T follicular helper cell (primary cell): ENCODE results near the gene EIF5A.

Experiments used
- DNase-seq: peaks from one replicate; pipeline ENCODE4 v3.0.0-alpha.2; 2020; ENCODE audit warnings: low read depth

Gene EIF5A

DNA sequence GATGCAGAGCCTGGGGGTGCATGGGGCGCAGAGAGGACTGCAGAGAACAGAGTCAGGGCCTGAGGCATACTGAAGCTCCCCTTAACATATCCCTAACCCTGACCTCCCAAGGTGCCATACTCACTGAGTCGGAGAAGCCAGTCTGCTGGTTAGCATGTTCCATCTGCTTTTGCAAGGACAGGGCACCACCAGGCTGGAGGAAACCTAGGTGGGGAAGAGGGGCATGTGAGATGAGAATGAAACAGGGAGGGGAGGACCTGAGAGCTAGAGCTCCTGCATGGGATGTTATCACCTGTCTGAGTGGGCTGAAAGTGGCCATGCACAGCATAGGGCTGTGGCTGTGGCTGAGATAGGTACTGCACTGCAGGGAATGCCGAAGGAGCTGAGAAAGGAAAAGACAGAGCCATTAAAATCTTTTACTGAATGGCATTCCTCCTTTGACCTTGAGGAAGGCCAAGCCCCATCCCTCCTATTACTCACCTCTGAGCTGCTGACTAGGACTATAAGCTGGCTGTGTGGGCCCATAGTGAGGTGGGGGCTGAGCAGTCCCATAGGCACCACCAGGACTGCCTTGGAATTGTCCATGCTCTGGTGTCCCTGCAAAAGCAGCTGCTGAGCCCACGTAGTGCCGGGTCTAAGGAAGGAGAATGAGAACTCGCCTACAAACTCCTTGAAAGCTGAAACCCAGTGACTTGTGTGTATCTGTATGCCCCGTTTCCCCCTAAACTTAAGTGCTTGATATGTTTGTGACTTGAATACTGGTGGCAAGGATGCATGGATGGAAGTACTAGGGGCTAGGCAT, 5.9 kb downstream of the EIF5A start:
- no peak for DNase-seq

DNA sequence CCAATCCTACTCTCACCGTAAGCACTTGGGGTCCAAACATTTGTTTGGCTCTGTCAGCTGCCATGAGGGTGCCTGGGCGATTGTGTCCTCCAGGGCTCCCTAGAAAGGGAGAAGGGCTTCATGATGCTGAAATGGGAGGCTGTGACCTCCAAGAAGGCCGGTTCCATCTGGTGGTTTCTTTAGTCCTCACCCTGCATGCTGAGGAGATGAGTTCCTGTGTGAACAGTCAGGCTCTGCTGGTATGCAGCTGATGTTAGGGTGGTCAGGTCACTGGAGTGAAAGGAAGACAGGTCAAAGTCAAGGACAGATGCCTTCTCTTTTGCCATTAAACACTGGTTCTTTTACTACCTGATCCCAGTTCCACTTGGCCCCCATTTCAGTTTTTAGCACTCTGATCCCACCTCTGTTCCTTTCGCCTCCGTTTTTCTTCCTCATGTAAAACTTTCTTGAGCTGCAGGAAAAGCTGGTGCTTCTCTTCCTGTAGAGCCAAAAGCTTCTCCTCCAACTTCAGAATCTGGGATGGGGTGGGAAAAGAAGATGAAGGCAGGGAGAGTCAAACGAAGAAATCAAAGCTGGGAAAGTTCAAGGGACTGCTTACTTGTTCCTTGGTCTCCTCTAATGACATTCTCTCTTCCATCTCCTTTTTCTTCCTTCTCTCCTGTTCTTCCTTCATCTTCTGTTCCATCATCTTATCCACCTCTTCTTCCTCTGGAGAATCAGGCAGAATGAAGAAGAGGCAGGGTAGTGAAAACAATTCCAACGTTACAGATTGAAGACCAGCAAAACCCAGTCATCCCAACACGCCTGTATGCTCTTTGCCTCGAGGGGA, 6.7 kb downstream of the EIF5A start:
- DNase-seq, result no peak

DNA sequence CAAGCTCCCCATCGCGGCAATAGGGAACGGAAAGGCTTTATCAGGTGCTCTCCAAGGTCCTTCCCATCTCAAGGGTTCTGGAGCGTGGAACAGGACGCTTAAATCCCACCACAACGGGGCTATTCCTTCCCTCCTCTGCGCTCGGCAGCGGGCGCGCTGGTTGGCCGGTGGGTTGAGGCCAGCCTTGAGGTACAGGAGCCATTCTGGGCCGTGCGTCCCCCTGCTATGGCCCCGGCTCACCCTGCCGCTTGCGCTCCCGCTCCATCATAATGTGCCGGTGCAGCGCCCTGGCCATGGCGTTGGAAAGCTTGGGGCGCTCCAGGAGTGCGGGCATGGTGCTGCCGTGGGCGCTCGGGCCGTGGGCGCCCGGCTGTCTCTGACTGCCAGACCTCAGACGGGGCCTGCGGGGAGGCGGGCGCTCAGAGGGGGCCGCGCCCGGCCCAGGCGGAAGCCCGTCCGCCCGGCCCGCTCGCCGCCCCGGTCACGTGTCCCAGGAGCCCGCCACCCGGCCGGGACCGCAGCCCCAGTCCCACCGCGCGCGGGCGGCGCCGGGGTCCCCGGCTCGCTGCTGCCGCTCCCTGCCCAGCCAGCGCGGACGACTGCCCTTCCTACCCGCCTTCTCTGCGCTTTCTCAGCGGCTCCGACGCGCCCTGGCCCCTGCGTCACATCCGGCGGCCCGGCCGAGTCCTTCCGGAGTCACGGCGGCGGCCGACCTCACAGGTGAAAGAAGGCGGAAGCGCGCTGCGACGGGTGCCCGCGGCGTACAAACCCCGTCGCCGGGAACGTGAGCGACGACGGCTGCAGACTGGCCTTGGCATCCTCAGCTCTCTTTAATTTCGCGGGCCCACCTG, 7.5 kb downstream of the EIF5A start, which contains the start of gene GPS2:
Gene GPS2, minus strand, starts transcription at position 642 of the 851 bp plus-strand sequence. Its CDS starts 308 bp downstream, at position 334.
- DNase-seq, result peak; percentile 90

DNA sequence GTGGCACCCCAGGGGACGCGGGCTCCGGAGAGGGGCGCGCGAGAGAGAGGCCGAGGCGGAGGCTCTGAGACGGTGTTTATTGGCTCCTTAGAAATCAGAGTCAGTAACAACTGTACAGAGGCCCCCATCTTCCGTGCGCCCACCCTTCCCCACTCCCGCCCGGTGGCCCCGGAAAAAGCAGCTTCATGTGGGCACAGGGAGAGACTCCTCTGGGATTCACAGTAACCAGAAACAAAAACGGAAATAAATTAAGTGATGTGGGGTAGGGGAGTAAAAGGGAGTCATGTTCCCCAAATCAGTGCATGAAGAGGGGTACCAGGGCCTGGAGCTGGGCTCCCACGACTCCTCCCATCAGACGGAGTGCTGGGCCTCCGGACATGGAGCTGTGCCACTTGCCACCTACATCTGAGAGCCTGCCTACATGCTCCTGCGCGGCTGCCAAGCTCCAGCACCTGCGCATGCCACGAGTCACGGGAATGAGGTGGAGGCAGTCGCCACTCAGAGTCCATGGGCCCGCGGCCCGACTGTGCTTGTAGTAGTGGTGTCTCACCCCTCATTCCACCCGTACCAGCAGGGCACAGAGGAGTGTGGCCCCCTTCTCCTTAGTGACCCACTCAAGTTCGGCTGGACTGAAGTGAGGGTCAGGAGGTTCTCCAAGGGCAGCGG, 8.3 kb downstream of the EIF5A start:
- DNase-seq, result no peak

DNA sequence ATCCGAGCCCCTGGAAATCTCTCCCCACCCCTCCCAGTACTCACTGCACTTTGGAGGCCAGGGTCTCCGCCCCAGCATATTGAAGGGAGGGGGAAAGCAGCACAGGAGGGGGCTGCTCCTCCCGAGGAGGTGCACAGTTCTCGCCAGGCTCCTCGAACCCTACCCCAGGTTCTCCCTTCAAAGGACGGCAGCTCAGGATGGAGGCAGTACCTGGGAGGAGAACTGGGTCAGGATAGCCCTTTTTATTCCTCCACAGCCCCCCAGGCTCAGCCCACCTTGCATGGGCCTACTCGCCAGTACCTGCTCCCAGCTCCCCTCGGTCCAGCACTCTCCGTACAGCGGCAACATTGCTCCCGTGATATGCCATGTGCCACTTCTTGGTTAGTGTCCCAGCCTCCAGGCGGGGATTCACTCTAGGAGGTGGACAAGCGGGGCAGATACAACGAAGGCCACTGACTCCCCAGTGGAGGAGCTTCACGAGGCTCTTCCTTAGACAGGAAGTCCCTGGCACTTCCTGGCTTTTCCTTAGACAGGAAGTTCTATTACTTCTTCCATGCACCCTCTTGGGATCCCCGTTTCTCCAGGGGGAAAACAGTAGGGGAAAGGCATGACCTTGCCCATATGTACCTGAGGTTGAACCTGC, 9.9 kb downstream of the EIF5A start:
- no peak for DNase-seq

DNA sequence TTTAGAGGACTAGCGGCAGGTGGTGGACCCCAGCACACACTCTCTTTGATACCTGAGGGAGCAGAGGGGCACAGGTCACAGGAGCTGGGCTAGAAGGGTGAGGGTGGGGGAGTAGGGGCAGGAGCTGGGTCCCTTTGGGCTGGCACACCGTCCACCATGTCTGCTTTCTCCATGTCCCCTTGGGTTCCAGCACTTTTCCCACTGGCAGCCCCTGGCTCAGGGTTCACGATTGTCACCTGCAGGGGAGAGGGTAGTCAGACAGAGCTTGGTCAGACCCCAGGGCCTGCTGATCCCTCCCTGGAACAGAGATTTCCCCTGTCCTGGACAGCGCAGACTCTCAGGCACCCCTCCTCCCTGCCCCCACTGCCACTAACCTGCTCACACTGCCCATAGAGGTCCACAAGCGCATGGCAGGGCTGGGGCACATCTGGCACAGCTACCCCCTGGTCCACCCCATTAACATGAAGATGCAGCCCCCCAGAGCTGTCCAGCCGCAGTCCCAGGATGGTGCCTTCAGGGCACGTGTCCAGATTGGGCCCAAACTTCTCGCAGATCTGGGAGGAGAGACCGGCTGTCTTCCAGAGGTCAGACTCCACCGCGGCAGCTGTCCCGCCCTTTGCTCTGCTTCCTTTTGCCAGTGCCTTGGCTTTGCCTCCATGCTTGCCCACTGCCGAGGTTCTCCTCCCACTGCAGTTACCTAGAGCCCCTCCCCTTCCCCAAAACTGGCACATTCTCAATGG, 10.9 kb downstream of the EIF5A start:
- no peak for DNase-seq

DNA sequence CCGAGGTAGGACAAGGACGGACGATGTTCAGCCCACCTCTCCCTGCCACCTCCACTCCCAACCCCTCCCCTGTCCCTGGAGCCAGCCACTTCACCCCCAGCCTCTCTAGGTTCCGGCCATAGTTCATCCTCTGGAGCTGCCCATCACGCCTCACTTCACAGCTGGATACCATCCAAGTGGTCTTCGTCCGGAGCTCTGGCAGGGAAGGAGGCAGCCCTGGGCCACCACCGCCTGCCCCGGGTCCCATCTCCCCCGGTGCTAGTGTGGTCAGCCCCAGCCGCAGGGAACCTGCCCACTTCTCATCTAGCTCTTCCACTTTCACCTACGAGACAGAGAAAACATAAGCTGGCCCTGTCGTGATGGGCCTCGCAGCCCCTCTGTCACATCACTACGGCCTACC, 14.0 kb downstream of the EIF5A start:
- DNase-seq, result no peak

DNA sequence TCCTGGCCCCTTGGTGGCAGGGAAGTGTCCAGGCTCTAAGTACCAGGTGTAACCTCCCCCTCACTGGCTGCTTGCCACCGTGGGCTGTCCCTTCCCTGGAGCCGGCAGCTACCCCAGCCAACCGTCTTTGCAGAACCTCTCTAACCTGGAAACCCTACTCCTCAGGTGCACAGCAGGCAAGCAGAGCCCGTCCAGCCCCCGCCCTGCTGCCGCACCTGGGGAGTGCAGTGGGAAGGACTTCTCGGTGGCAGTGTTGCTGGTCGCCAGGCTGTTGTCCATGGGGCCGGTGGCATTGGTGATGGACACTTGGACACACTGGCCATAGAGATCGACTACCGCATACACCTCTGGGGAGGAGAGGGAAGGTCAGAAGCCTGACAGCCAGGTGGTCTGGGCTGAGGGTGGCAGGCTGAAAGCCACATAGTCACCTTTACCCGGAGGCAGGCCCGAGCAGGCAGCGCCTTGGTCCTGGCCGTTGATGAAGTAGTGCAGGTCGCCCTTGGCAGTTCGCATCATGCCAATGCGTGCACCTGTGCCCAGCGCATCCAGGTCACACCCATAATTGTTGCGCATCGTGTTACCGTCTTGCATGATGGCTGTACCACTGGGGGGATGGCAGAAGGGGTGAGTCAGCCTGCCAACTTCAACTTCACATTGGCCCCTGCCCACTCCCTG, 15.2 kb downstream of the EIF5A start:
- DNase-seq, result no peak

DNA sequence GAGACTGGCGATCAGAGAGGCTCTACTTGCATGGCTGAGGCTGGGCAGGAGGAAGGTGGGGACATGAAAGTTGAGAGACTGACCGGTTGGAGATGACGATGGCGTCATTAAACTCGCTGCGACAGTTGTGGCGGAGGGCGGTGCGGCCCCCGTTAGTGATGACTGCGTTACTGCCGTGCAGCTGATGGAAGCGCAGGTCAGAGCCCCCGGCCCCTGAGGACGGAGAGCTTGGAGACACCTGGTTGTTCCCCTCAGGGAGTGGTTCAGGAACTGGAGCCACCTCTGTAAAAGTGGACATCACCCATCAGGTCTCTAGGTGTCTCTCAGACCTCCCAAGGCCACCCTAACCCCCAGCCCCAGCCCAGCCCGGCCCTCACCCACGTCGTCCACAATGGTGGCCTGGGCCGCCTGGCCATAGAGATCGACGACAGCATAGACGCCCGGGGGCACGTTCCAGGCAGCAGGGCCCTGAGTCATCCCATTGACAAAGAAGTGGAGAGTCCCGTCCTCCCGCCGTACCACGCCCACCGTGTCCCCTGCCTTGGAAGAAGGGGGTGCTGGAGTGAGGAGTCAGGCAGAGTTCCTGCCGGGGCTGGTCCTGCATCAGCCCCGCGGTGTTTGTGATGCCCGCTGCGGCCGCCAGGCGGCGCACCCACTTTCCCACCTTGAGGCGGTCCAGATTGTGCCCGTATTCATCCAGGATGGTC, 16.5 kb downstream of the EIF5A start:
- peak; percentile 55 for DNase-seq

DNA sequence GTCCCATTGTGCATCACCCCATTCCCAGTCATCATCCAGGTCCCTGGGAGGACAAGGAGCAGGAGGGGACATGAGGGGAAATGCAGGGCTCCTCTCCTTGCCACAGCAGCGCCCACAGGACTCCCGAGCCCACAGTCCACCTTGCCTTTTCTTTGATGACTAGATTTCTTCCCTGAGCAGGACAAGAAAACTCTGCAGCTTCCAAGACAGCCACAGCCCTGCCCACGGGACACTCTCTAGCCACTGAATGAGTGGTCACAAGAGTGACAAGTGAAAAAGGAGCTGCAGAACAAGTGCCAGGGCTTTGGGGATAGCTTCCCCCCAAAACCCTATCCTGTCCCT, 17.0 kb downstream of the EIF5A start:
- no peak for DNase-seq

DNA sequence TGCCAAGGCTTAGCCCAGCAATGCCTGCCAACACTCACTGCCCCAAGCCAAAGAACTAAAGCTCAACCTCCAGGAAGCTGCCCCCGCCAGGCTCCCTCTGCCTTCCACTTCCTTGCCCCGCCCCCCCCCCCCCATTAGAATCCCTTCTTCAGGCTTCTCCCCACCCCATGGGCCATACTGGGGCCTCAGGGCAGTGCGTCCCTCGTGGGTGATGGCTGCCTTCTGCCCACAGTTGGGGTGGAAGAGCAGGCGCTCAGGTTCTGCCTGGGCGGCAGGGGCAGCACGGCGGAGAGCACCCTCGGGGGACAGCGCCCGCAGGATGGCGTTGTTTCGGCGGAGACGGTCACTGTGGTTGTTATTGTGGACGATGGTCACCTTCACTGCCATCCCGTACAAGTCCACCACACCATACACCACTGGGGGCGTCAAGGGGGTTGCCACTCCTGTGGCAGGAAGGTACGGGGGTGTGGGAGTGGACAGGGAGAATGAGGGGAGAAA, 17.7 kb downstream of the EIF5A start:
- no peak for DNase-seq

DNA sequence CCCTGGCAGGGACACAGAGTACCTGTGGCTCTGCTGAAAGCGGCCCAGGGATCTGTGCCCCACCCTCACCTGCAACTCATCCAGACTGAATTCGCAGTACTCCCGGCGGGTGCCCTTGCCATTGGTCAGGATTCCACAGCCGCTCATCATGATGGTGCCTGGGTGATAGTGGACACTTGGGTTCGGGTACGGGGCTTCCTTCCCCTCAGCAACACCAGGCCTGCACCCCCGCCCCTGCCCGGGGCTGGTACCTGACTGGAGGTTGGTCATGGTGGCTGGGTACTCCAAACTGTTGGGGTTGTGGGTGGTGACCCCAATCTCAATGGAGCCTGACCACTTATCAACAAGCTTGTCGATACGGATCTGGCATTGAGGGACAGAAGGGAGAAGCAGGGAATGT, 18.8 kb downstream of the EIF5A start:
- DNase-seq, result no peak

DNA sequence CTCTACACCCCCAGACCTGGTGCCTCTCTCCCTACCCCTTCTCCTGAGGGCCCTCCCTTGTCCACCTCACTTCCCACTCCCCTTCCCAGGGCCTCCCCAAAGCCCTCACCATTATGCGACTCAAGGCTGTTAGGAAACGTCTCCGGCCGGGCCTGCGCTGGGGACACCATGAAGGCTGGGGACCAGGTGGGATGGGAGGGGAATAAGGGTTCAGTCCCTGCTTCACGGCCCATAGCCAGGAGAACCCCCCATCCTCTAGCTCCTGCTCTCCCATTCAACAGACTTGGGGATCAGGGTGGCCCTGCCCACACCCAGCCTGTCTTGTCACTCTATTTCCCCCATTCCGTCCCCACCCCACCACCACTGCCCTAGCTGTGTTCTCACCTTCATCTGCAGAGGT, 19.6 kb downstream of the EIF5A start:
- DNase-seq, result no peak

DNA sequence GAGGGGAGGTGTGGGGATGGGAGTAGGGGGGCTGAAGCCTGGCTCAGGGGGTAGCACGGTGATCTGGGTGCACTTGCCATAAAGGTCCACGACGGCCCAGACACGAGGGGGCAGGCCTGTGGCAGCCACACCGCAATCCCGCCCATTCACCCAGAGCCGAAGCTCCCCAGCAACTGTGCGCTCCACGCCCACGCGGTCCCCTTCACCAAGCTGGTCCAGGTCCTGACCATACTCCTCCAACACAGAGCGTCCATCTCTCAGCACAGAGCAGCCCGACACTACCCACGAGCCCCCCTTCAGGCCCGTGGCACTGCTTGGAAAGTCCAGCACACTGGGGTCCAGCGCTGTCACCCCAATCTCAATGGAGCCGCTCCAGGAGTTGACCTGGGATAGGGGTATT, 20.1 kb downstream of the EIF5A start:
- DNase-seq, result no peak

DNA sequence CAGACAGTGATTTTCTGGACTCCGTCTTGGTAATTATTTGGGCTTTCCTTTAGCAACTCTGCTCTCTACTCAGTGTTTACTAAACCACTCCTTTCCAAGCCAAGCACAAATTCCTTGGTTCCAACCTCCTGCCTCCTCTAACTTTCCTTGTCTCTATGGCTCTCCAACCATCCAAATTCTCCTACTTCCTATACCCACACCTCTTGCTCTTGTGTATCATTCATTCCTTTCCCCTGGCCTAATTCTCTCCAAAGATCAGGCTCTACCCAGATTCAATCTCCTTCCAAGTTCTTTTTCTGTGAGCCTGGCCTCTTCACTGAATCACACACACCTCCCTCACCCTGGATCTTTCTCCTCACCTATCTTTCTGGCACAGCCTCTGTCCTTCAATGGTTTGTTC, 20.6 kb downstream of the EIF5A start:
- DNase-seq, result no peak

DNA sequence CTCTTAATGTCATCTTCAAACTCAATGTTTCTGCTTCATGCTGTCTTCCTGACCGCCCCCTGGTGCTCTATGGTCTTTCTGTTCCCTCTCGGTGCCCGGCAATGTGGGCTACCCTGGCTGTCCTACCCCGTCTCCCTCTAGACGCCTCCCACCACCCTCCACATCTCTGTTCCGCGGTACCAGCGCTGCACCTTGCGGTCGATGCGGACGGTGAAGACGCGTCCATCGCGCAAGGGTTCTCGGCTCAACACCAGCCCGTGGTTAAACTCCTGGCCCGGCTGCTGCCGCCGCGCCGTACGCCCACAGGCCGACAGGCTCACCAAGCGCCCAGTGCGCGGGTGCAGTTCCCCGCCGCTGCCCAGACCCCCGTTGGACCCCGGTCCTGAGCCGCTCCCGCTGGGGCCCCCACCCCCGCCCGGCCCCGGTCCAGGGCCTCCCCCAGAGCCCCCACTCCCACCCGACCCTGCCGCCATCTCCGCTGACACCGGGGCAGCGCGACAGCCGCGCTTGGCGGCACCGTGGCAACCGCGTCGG, 21.5 kb downstream of the EIF5A start, which contains the start of gene NEURL4:
Gene NEURL4, minus strand, starts transcription at position 496 of the 534 bp plus-strand sequence. Its CDS starts 23 bp downstream, at position 473.
- DNase-seq, result no peak

DNA sequence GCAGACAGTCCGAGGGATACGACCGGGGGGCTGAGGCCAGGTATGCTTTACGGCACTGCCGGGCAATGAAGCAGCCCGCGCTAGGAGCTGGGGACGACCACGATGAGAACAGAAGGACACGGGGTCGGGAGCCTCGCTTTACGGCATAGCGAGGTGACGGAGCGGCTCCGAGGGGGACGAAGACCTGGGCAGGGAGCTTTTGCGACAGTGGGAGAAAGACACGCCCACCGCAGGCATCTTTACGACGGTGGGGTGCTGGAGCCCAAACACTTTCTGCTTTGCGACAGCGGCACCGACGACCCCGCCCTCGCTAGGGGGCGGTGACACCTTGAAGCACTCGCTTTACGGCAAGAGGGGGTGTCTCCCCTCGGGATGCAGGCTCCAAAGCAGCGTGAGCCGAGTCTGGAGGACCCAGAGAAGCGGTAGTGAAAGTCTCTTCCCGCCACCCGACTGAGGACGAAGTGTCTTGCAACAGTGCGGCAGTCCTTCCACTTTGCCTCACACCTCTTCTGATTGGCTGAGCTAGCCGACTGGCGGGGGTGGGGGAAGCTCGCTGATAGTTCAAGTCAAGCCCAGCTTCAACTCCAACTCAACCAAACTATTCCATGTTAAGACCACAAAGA, 22.1 kb downstream of the EIF5A start:
- peak; percentile 95 for DNase-seq

DNA sequence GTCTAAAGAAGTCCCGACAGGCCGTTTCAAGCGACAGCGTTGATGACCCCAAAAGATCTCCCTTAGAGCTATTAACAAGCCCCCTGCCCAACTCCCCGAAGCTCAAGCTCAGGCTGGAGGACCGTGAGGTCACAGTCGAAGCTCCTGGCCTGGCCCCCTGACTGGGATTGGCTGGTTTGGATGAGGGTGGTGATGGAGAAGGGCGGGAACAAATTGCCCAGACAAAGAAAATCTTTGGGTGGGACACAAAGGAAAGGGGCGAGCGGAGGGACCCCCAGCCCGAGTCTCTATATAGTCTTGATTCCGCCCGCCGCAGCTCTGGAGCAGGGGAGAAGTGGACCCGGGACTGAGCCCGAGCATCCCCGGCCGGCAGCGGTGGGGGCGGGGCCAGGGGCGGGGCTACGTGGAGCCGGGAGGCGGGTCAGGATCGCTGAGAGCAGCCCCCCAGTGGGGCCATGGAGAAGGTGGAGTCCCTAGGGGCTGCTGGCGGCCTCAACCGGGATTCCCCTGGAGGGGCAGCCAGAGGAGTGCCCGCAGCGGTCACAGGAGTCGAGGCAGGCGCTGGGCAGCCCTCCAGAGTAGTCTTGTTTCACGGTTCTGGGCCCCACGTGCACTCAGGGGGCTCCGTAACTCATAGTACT, 22.7 kb downstream of the EIF5A start:
- DNase-seq, result peak; percentile 72
